ENCODE measurements around the gene TRAPPC2L.

Gene TRAPPC2L

DNA sequence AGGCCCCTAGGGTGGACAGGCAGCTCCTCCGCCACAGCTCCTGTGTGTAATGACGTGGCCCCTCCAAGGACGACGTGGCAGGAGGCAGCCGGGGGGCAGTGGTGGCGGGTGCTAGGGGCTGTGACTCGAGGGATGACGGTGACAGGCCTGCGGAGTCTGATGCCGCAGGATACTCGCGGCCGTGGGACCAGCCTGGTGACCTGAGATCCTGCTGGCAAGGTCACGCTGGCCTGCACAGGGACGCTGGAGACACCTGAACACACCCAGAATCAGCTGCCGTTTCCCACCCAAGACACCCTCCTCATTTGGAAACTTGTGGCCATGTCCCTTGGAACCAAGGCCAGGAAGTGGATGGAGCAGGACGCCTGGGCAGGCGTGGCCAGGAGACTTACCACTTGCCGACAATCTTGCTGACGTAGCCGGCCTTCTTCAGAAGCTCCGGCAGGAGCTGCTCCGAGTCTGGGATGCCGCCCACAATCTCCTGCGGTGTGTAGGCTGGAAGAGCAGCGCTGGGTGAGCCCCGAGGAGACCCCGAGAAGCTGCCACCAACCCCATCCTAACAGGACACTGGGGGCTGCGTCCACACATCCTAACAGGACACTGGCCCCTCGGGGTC is 16.2 kb upstream of the TRAPPC2L start:
- no peak overlapping the region for H3K4me3 ChIP-seq (ENCODE audit: low read depth, low read length)

DNA sequence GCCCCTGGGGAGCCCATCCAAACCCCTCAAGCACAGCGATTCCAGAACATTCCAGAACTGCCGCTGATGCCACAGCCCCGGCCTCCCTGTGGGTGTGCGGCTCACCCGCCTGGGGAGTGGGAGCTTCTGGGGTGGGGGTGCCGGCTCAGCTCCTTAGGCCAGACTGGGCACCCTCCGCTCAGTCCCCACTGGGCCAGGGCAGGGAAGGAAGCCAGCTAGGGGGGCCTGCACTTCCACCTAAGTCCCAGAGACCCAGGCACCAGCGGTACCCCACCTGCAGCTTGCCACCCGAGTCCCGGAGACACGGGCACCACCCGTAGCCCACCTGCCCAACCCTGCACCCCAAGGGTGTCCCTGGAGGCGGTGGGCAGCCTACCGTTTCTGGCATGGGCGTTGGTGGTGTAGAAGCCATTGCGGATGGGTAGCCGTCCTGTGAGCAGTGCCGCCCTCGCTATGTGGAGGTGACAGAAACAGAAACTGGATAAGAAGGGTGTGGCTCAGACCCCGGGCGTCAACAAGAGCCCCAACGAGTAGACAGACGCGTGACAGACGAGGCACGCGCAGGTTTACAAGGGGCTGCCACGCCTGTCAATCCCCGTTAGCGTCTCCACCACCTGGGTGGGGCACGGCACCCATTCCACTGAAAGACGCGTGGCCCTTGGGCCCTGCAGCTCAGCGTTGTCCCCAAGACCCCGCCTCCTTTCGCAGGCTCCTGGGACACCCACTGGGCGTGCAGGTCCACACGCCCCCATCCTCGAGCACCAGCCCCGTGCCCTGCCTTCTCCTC is 15.2 kb upstream of the TRAPPC2L start:
- no peaks in the 10 kb centered on the region for H3K4me1 ChIP-seq (ENCODE audit: control insufficient read depth, insufficient read depth, low read length, unreplicated experiment)
- no peak overlapping the region for H3K27ac ChIP-seq (ENCODE audit: low read depth, low read length)
- H3K79me2 ChIP-seq (ENCODE audit: control insufficient read depth, insufficient read depth, low read length, unreplicated experiment): no peaks in the 10 kb centered on the region
- H3K36me3 ChIP-seq (ENCODE audit: insufficient read depth, low read length): peaks cover 3% of the 10 kb centered on the region; the same call in 1 of the 2 replicates
- no peak overlapping the region for H3K4me3 ChIP-seq (ENCODE audit: low read depth, low read length)
- H3K27me3 ChIP-seq (ENCODE audit: insufficient read depth, low read length): no peaks in the 10 kb centered on the region
- H2AFZ ChIP-seq (ENCODE audit: low read length, unreplicated experiment): no peak overlapping the region

More for the DNA sequence above, 16.2 kb upstream of the TRAPPC2L start:
- Histone ChIP-seq H3K27me3 (ENCODE audit: insufficient read depth, low read length) (no peaks in the 10 kb centered on the region), H3K4me1 (ENCODE audit: control insufficient read depth, insufficient read depth, low read length, unreplicated experiment) (no peaks in the 10 kb centered on the region), H2AFZ (ENCODE audit: low read length, unreplicated experiment) (no peak overlapping the region), H3K79me2 (ENCODE audit: control insufficient read depth, insufficient read depth, low read length, unreplicated experiment) (no peaks in the 10 kb centered on the region), H3K36me3 (ENCODE audit: insufficient read depth, low read length) (peaks cover 3% of the 10 kb centered on the region; the same call in 1 of the 2 replicates), H3K27ac (ENCODE audit: low read depth, low read length) (no peak overlapping the region)

DNA sequence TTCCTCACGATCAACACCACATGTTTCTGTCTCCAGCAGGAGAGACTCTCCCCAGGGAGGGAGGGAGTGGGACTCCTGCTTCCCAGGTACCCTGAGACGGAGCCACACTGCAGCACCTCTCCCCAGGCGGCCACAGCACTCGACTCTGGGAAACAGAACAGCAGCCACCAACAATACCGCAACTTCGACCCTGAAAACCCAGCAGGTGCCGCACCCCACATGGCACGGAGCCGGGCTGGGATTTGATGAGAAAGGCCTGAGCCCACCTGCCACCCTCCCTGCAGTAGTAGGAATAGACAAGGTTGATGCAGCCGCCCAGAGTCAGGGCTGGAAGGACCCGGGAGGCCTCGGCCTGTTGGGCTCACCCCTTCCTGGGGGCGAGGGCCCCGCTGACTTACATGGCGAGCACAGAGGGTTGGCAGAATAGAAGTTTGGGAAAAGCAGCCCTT is 14.6 kb upstream of the TRAPPC2L start:
- no peak overlapping the region for H3K4me3 ChIP-seq (ENCODE audit: low read depth, low read length)
- H3K27ac ChIP-seq (ENCODE audit: low read depth, low read length): no peak overlapping the region
- no peaks in the 10 kb centered on the region for H3K79me2 ChIP-seq (ENCODE audit: control insufficient read depth, insufficient read depth, low read length, unreplicated experiment)
- H2AFZ ChIP-seq (ENCODE audit: low read length, unreplicated experiment): no peak overlapping the region
- no peaks in the 10 kb centered on the region for H3K27me3 ChIP-seq (ENCODE audit: insufficient read depth, low read length)
- peaks cover 3% of the 10 kb centered on the region; the same call in 1 of the 2 replicates for H3K36me3 ChIP-seq (ENCODE audit: insufficient read depth, low read length)
- no peaks in the 10 kb centered on the region for H3K4me1 ChIP-seq (ENCODE audit: control insufficient read depth, insufficient read depth, low read length, unreplicated experiment)

- Histone ChIP-seq H3K36me3 (ENCODE audit: insufficient read depth, low read length) (peaks cover 3% of the 10 kb centered on the region; the same call in 1 of the 2 replicates), H3K4me1 (ENCODE audit: control insufficient read depth, insufficient read depth, low read length, unreplicated experiment) (no peaks in the 10 kb centered on the region), H2AFZ (ENCODE audit: low read length, unreplicated experiment) (no peak overlapping the region), H3K27ac (ENCODE audit: low read depth, low read length) (no peak overlapping the region), H3K4me3 (ENCODE audit: low read depth, low read length) (no peak overlapping the region), H3K79me2 (ENCODE audit: control insufficient read depth, insufficient read depth, low read length, unreplicated experiment) (no peaks in the 10 kb centered on the region), H3K27me3 (ENCODE audit: insufficient read depth, low read length) (no peaks in the 10 kb centered on the region)
Measured at GRCh38 chr16:88842806-88843205, 14.1 kb upstream of the TRAPPC2L start.

DNA sequence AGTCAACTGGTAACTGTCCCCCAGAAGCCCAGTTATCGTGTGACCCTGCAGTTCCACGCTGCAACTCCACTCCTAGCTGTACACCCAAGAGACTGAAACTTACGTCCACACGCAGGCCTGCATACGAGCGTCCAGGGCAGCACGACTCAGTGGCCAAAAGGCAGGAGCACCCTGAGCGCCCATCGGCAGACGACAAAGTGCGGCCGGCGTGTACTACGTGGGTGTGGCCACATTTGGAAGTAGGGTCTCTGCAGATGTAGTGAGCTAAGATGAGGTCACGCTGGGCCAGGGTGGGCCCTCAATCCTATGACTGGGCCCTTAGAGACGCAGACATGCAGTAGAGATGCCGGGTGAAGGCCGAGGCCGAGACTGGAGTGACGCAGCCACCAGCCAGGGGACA is 13.7 kb upstream of the TRAPPC2L start:
- Histone ChIP-seq H3K79me2 (ENCODE audit: control insufficient read depth, insufficient read depth, low read length, unreplicated experiment) (no peaks in the 10 kb centered on the region), H3K4me1 (ENCODE audit: control insufficient read depth, insufficient read depth, low read length, unreplicated experiment) (no peaks in the 10 kb centered on the region), H3K27me3 (ENCODE audit: insufficient read depth, low read length) (no peaks in the 10 kb centered on the region), H3K36me3 (ENCODE audit: insufficient read depth, low read length) (peaks cover 3% of the 10 kb centered on the region; the same call in 1 of the 2 replicates), H3K27ac (ENCODE audit: low read depth, low read length) (no peak overlapping the region), H3K4me3 (ENCODE audit: low read depth, low read length) (no peak overlapping the region), H2AFZ (ENCODE audit: low read length, unreplicated experiment) (no peak overlapping the region)

- no peak overlapping the region for H3K27ac ChIP-seq (ENCODE audit: low read depth, low read length)
- H3K4me1 ChIP-seq (ENCODE audit: control insufficient read depth, insufficient read depth, low read length, unreplicated experiment): no peaks in the 10 kb centered on the region
- H3K4me3 ChIP-seq (ENCODE audit: low read depth, low read length): no peak overlapping the region
- no peak overlapping the region for H2AFZ ChIP-seq (ENCODE audit: low read length, unreplicated experiment)
- no peaks in the 10 kb centered on the region for H3K27me3 ChIP-seq (ENCODE audit: insufficient read depth, low read length)
- H3K36me3 ChIP-seq (ENCODE audit: insufficient read depth, low read length): no peaks in the 10 kb centered on the region
- no peaks in the 10 kb centered on the region for H3K79me2 ChIP-seq (ENCODE audit: control insufficient read depth, insufficient read depth, low read length, unreplicated experiment)
Measured at GRCh38 chr16:88844419-88845036, 12.4 kb upstream of the TRAPPC2L start.

- Histone ChIP-seq H3K27ac (ENCODE audit: low read depth, low read length) (no peak overlapping the region), H3K27me3 (ENCODE audit: insufficient read depth, low read length) (no peaks in the 10 kb centered on the region), H3K4me1 (ENCODE audit: control insufficient read depth, insufficient read depth, low read length, unreplicated experiment) (no peaks in the 10 kb centered on the region), H3K4me3 (ENCODE audit: low read depth, low read length) (no peak overlapping the region), H2AFZ (ENCODE audit: low read length, unreplicated experiment) (no peak overlapping the region), H3K36me3 (ENCODE audit: insufficient read depth, low read length) (no peaks in the 10 kb centered on the region), H3K79me2 (ENCODE audit: control insufficient read depth, insufficient read depth, low read length, unreplicated experiment) (no peaks in the 10 kb centered on the region)
Measured at GRCh38 chr16:88846088-88846487, 10.8 kb upstream of the TRAPPC2L start.

- Histone ChIP-seq H3K36me3 (ENCODE audit: insufficient read depth, low read length) (no peaks in the 10 kb centered on the region), H3K4me1 (ENCODE audit: control insufficient read depth, insufficient read depth, low read length, unreplicated experiment) (no peaks in the 10 kb centered on the region), H3K27ac (ENCODE audit: low read depth, low read length) (no peak overlapping the region), H3K27me3 (ENCODE audit: insufficient read depth, low read length) (no peaks in the 10 kb centered on the region), H3K4me3 (ENCODE audit: low read depth, low read length) (no peak overlapping the region), H2AFZ (ENCODE audit: low read length, unreplicated experiment) (no peak overlapping the region), H3K79me2 (ENCODE audit: control insufficient read depth, insufficient read depth, low read length, unreplicated experiment) (no peaks in the 10 kb centered on the region)
Measured at GRCh38 chr16:88847654-88848053, 9.3 kb upstream of the TRAPPC2L start.

GRCh38 chr16:88848557-88848956 is 8.4 kb upstream of the TRAPPC2L start:
- H3K4me3 ChIP-seq (ENCODE audit: low read depth, low read length): no peak overlapping the region
- no peak overlapping the region for H3K27ac ChIP-seq (ENCODE audit: low read depth, low read length)
- H3K79me2 ChIP-seq (ENCODE audit: control insufficient read depth, insufficient read depth, low read length, unreplicated experiment): no peaks in the 10 kb centered on the region
- no peaks in the 10 kb centered on the region for H3K4me1 ChIP-seq (ENCODE audit: control insufficient read depth, insufficient read depth, low read length, unreplicated experiment)
- no peaks in the 10 kb centered on the region for H3K27me3 ChIP-seq (ENCODE audit: insufficient read depth, low read length)
- H3K36me3 ChIP-seq (ENCODE audit: insufficient read depth, low read length): no peaks in the 10 kb centered on the region
- no peak overlapping the region for H2AFZ ChIP-seq (ENCODE audit: low read length, unreplicated experiment)

- Histone ChIP-seq H3K27me3 (ENCODE audit: insufficient read depth, low read length) (no peaks in the 10 kb centered on the region), H3K4me3 (ENCODE audit: low read depth, low read length) (no peak overlapping the region), H3K36me3 (ENCODE audit: insufficient read depth, low read length) (no peaks in the 10 kb centered on the region), H3K4me1 (ENCODE audit: control insufficient read depth, insufficient read depth, low read length, unreplicated experiment) (no peaks in the 10 kb centered on the region), H2AFZ (ENCODE audit: low read length, unreplicated experiment) (no peak overlapping the region), H3K79me2 (ENCODE audit: control insufficient read depth, insufficient read depth, low read length, unreplicated experiment) (peaks cover 6% of the 10 kb centered on the region), H3K27ac (ENCODE audit: low read depth, low read length) (no peak overlapping the region)
Measured at GRCh38 chr16:88850531-88851199, 6.3 kb upstream of the TRAPPC2L start.
